Calu3 (cell line): ENCODE data around the gene CDK1. TPM values are rescaled to one million over a fixed set of nuclear protein-coding genes. Genes with fewer than 3 reads are reported as not detected.

Experiments used
- BruUV-seq: library from RNA; stranded (reverse); fragments of 400-500 nt; replicated peaks from 2 replicates; lab custom pipeline; 2021; lab: Mats Ljungman, UMichigan
- CTCF ChIA-PET: fragments of 300-600 bp; sonication (Branson Sonifier 250); formaldehyde crosslinking; loops from one replicate; lab custom pipeline; 2022; ENCODE audit warnings: antibody characterized with exemption; lab: Charles Lee
- DNase-seq: peaks from one replicate; pipeline ENCODE4 v3.0.0; 2022
- H3K27ac Mint-ChIP-seq: one replicate; pipeline ENCODE4 v1.8.0; 2022; ENCODE audit warnings: mixed read lengths; ENCODE audit not compliant: unreplicated experiment
- H3K27me3 Mint-ChIP-seq: one replicate; pipeline ENCODE4 v1.8.0; 2022; ENCODE audit warnings: mixed read lengths; ENCODE audit not compliant: unreplicated experiment
- H3K36me3 Mint-ChIP-seq: one replicate; pipeline ENCODE4 v1.8.0; 2022; ENCODE audit warnings: mild to moderate bottlenecking, moderate library complexity, mixed read lengths; ENCODE audit not compliant: insufficient read depth, unreplicated experiment
- H3K4me1 Mint-ChIP-seq: one replicate; pipeline ENCODE4 v1.8.0; 2022; ENCODE audit warnings: mild to moderate bottlenecking, low read depth, mixed read lengths; ENCODE audit not compliant: unreplicated experiment
- H3K4me3 Mint-ChIP-seq: one replicate; pipeline ENCODE4 v1.8.0; 2022; ENCODE audit warnings: mild to moderate bottlenecking, low read depth, moderate library complexity, mixed read lengths; ENCODE audit not compliant: unreplicated experiment
- H3K9me3 Mint-ChIP-seq: one replicate; pipeline ENCODE4 v1.8.0; 2022; ENCODE audit warnings: low read depth, mixed read lengths; ENCODE audit not compliant: unreplicated experiment
- intact Hi-C: fragments of 100-400 bp; cut with micrococcal nuclease; formaldehyde crosslinking; loops from one replicate; pipeline ENCODE4 v1.10.0; 2022; ENCODE audit not compliant: unreplicated experiment
- total RNA-seq: library from RNA; stranded (reverse); gene quantifications from 2 replicates; pipeline ENCODE4 v1.2.3, GENCODE V29; 2022
- TF ChIP-seq, protein P1 (sequence below): fragments of 200-600 bp; IDR thresholded peaks from one replicate; pipeline ENCODE4 v1.8.0; 2022; ENCODE audit warnings: antibody characterized with exemption; ENCODE audit not compliant: unreplicated experiment

The CDK1 gene
- total RNA-seq, 1 experiment from 2014 or later: 140 TPM

- Mint-ChIP-seq H3K9me3 (no peaks in the 10 kb centered on the region), H3K4me3 (no peak overlapping the region), H3K27ac (no peak overlapping the region), H3K27me3 (no peaks in the 10 kb centered on the region), H3K36me3 (peaks cover 19% of the 10 kb centered on the region), H3K4me1 (peaks cover 16% of the 10 kb centered on the region)
- TF ChIP-seq, protein P1, sequence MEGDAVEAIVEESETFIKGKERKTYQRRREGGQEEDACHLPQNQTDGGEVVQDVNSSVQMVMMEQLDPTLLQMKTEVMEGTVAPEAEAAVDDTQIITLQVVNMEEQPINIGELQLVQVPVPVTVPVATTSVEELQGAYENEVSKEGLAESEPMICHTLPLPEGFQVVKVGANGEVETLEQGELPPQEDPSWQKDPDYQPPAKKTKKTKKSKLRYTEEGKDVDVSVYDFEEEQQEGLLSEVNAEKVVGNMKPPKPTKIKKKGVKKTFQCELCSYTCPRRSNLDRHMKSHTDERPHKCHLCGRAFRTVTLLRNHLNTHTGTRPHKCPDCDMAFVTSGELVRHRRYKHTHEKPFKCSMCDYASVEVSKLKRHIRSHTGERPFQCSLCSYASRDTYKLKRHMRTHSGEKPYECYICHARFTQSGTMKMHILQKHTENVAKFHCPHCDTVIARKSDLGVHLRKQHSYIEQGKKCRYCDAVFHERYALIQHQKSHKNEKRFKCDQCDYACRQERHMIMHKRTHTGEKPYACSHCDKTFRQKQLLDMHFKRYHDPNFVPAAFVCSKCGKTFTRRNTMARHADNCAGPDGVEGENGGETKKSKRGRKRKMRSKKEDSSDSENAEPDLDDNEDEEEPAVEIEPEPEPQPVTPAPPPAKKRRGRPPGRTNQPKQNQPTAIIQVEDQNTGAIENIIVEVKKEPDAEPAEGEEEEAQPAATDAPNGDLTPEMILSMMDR: no peak
- CTCF ChIA-PET: interaction anchor here (0.6 kb wide), 1 partner anchor 21 kb away, joined by 3 read pairs; the partner anchor contains the start of gene CDK1
- intact Hi-C loops: no loop called here
- BruUV-seq: no TSS peak
- no peak for DNase-seq
Measured at GRCh38 chr10:60798870-60799269, 20.6 kb downstream of the CDK1 start.

GRCh38 chr10:60799971-60800650 is 21.8 kb downstream of the CDK1 start:
- intact Hi-C loops: no loop called here
- no TSS peak for BruUV-seq
- no peaks in the 10 kb centered on the region for H3K9me3 Mint-ChIP-seq
- no peaks in the 10 kb centered on the region for H3K27me3 Mint-ChIP-seq
- no peak overlapping the region for H3K27ac Mint-ChIP-seq
- H3K4me1 Mint-ChIP-seq: peaks cover 10% of the 10 kb centered on the region
- H3K36me3 Mint-ChIP-seq: peaks cover 9% of the 10 kb centered on the region
- TF ChIP-seq, protein P1: no peak
- CTCF ChIA-PET: no interaction called here
- H3K4me3 Mint-ChIP-seq: no peak overlapping the region
- DNase-seq: no peak

GRCh38 chr10:60800918-60801317 is 22.6 kb downstream of the CDK1 start:
- no TSS peak for BruUV-seq

GRCh38 chr10:60801522-60801921 is 23.2 kb downstream of the CDK1 start:
- no TSS peak for BruUV-seq
- intact Hi-C loops: no loop called here
- H3K9me3 Mint-ChIP-seq: no peaks in the 10 kb centered on the region
- H3K4me1 Mint-ChIP-seq: peaks cover 2% of the 10 kb centered on the region
- TF ChIP-seq, protein P1: no peak
- no peak overlapping the region for H3K4me3 Mint-ChIP-seq
- H3K36me3 Mint-ChIP-seq: no peaks in the 10 kb centered on the region
- no peaks in the 10 kb centered on the region for H3K27me3 Mint-ChIP-seq
- CTCF ChIA-PET: no interaction called here
- no peak overlapping the region for H3K27ac Mint-ChIP-seq
- no peak for DNase-seq

More at GRCh38 chr10:60800918-60801317, 22.6 kb downstream of the CDK1 start:
- Mint-ChIP-seq H3K4me1 (peaks cover 8% of the 10 kb centered on the region), H3K27me3 (no peaks in the 10 kb centered on the region), H3K9me3 (no peaks in the 10 kb centered on the region), H3K36me3 (peaks cover 3% of the 10 kb centered on the region), H3K27ac (no peak overlapping the region), H3K4me3 (no peak overlapping the region)
- CTCF ChIA-PET: no interaction called here
- intact Hi-C loops: no loop called here
- DNase-seq: no peak
- TF ChIP-seq, protein P1: no peak
